ENCODE results near the gene LENEP.

LENEP gene, protein sequence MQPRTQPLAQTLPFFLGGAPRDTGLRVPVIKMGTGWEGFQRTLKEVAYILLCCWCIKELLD
- total RNA-seq, result 0 reads per million in 3 donors

- H3K4me1 ChIP-seq (ENCODE audit: control insufficient read depth, insufficient read depth, low read length, poor library complexity, severe bottlenecking), result peaks cover 4% of the 10 kb centered on the region
- no peak within 1 kb of the TSS for H3K4me3 ChIP-seq (ENCODE audit: insufficient read depth, low read depth, low read length, poor library complexity, severe bottlenecking)
- H3K9me3 ChIP-seq (ENCODE audit: control insufficient read depth, low read length), result no peaks in the 10 kb centered on the region
- H3K27me3 ChIP-seq (replicated peaks; ENCODE audit: control insufficient read depth, insufficient read depth, low read length, poor library complexity, severe bottlenecking), result no peaks in the 10 kb centered on the region
- DNase-seq, result no peak
- no peak within 1 kb of the TSS for H3K27ac ChIP-seq (ENCODE audit: insufficient read depth, low read length, poor library complexity, severe bottlenecking)
- peaks cover 24% of the 10 kb centered on the region for H3K36me3 ChIP-seq (ENCODE audit: control insufficient read depth, insufficient read depth, low read length)
Measured at GRCh38 chr1:154993572-154994268, at the start of gene LENEP. Gene LENEP (plus strand): TSS chr1:154993586. CDS start chr1:154993608, 22 bp downstream.

- H3K27ac ChIP-seq (ENCODE audit: insufficient read depth, low read length, poor library complexity, severe bottlenecking), result peak overlapping the region; percentile 80
Measured at GRCh38 chr1:154943649-154944400, 49.6 kb upstream of the LENEP start.

GRCh38 chr1:154944401-154945159, 48.8 kb upstream of the LENEP start:
- Histone ChIP-seq H3K27ac (ENCODE audit: insufficient read depth, low read length, poor library complexity, severe bottlenecking) (peak overlapping the region; percentile 80), H3K9me3 (ENCODE audit: control insufficient read depth, low read length) (no peaks in the 10 kb centered on the region), H3K27me3 (replicated peaks; ENCODE audit: control insufficient read depth, insufficient read depth, low read length, poor library complexity, severe bottlenecking) (no peaks in the 10 kb centered on the region), H3K4me3 (ENCODE audit: insufficient read depth, low read depth, low read length, poor library complexity, severe bottlenecking) (no peak overlapping the region), H3K4me1 (ENCODE audit: control insufficient read depth, insufficient read depth, low read length, poor library complexity, severe bottlenecking) (peaks cover 50% of the 10 kb centered on the region), H3K36me3 (ENCODE audit: control insufficient read depth, insufficient read depth, low read length) (peaks cover 47% of the 10 kb centered on the region)
- no peak for DNase-seq

More at GRCh38 chr1:154943649-154944400, 49.6 kb upstream of the LENEP start:
- no peak for DNase-seq
- Histone ChIP-seq H3K9me3 (ENCODE audit: control insufficient read depth, low read length) (no peaks in the 10 kb centered on the region), H3K27me3 (replicated peaks; ENCODE audit: control insufficient read depth, insufficient read depth, low read length, poor library complexity, severe bottlenecking) (no peaks in the 10 kb centered on the region), H3K4me1 (ENCODE audit: control insufficient read depth, insufficient read depth, low read length, poor library complexity, severe bottlenecking) (peaks cover 50% of the 10 kb centered on the region), H3K36me3 (ENCODE audit: control insufficient read depth, insufficient read depth, low read length) (peaks cover 46% of the 10 kb centered on the region), H3K4me3 (ENCODE audit: insufficient read depth, low read depth, low read length, poor library complexity, severe bottlenecking) (no peak overlapping the region)

GRCh38 chr1:154945160-154945961, 48.0 kb upstream of the LENEP start:
- H3K4me1 ChIP-seq (ENCODE audit: control insufficient read depth, insufficient read depth, low read length, poor library complexity, severe bottlenecking), result peaks cover 47% of the 10 kb centered on the region
- H3K4me3 ChIP-seq (ENCODE audit: insufficient read depth, low read depth, low read length, poor library complexity, severe bottlenecking), result no peak overlapping the region
- peaks cover 47% of the 10 kb centered on the region for H3K36me3 ChIP-seq (ENCODE audit: control insufficient read depth, insufficient read depth, low read length)
- H3K27ac ChIP-seq (ENCODE audit: insufficient read depth, low read length, poor library complexity, severe bottlenecking), result peak overlapping the region; percentile 80
- no peaks in the 10 kb centered on the region for H3K9me3 ChIP-seq (ENCODE audit: control insufficient read depth, low read length)
- DNase-seq, result no peak
- no peaks in the 10 kb centered on the region for H3K27me3 ChIP-seq (replicated peaks; ENCODE audit: control insufficient read depth, insufficient read depth, low read length, poor library complexity, severe bottlenecking)

DNA sequence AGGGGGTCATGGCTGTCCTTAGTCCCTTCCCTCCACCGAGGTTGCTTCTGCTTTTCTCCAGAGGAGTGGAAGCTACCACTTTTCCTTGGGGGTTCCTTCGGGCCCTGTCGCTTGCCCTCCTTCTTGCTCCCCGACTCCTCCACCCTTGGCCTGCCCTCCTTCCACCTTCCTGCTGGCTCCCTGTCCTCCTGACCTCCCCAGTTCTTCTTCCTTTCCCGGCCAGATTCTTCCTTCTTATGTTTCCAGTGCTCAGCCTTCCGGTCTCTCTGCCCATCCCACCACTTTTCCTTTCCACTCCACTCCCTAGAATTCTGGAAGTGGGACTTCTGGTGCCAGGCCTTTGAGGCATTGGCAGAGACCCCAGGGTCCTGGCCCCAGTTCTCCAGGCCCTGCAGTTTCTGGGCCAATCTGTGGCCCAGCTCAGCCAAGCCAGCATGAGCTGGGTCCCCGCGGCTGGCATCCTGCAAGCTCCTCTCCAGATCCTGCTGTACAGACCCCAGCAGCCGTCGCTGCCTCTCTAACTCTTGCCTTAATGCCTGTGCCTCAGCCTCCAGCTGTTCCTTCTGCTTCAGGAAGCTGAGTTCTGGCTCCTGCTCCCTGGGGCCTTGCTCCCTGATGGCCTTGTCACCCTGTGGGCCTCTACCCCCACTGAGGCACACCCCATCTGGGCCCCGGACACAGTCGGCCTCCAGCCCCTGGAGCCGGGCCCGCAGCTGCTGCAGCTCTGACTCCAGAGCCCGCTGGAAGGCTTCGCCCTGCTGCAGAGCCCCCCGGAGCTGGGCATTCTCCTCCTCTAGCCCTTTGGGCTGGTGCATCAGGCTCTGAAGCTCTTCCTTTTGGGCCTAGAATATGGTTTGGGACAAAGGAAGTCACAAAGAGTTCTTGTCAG, 47.2 kb upstream of the LENEP start:
- no peak for DNase-seq
- Histone ChIP-seq H3K9me3 (ENCODE audit: control insufficient read depth, low read length) (no peaks in the 10 kb centered on the region), H3K27me3 (replicated peaks; ENCODE audit: control insufficient read depth, insufficient read depth, low read length, poor library complexity, severe bottlenecking) (no peaks in the 10 kb centered on the region), H3K27ac (ENCODE audit: insufficient read depth, low read length, poor library complexity, severe bottlenecking) (no peak overlapping the region), H3K4me1 (ENCODE audit: control insufficient read depth, insufficient read depth, low read length, poor library complexity, severe bottlenecking) (peaks cover 47% of the 10 kb centered on the region), H3K4me3 (ENCODE audit: insufficient read depth, low read depth, low read length, poor library complexity, severe bottlenecking) (no peak overlapping the region), H3K36me3 (ENCODE audit: control insufficient read depth, insufficient read depth, low read length) (peaks cover 54% of the 10 kb centered on the region)

GRCh38 chr1:154948079-154948478, 45.3 kb upstream of the LENEP start:
- no peaks in the 10 kb centered on the region for H3K9me3 ChIP-seq (ENCODE audit: control insufficient read depth, low read length)
- DNase-seq, result no peak
- H3K27ac ChIP-seq (ENCODE audit: insufficient read depth, low read length, poor library complexity, severe bottlenecking), result peak overlapping the region; percentile 53
- no peak overlapping the region for H3K4me3 ChIP-seq (ENCODE audit: insufficient read depth, low read depth, low read length, poor library complexity, severe bottlenecking)
- no peaks in the 10 kb centered on the region for H3K27me3 ChIP-seq (replicated peaks; ENCODE audit: control insufficient read depth, insufficient read depth, low read length, poor library complexity, severe bottlenecking)
- H3K36me3 ChIP-seq (ENCODE audit: control insufficient read depth, insufficient read depth, low read length), result peaks cover 58% of the 10 kb centered on the region
- peaks cover 47% of the 10 kb centered on the region for H3K4me1 ChIP-seq (ENCODE audit: control insufficient read depth, insufficient read depth, low read length, poor library complexity, severe bottlenecking)

DNA sequence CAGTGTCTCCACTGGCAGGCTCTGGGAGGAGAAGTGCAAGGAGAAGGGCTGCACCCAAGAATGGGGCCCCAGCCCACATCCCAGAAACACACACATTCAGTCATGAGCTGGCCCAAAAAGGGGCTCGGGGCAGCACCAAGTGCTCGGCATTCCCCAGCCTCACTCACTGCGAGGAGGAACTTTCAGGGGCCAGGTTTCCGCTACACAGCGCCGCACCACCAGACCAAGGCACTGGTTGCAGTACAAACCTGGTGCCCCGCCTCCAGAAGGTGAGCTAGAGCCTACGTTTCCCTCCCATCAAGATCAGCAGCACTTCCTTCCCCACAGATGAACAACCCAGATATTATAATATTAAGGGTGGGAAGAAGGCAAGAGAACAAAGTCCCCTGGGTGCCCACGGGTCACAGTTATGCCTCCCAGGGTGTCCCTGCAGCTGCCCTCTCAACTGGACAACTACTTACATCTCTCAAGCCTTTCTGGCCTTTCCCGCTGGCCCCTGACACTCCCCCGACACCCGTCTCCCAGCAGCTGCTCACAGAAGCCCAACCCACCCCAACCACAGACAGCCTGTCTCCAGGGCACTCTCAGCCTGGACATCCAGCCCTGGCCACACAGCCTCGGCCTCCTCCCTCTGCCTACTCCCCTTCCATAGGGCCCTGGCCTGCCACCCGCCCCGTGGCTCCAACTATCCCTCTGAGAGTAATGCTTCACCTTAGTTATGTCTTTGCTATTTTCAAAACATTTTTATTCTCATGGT, 41.3 kb upstream of the LENEP start:
- peak overlapping the region; percentile 43 for H3K4me3 ChIP-seq (ENCODE audit: insufficient read depth, low read depth, low read length, poor library complexity, severe bottlenecking)
- peaks cover 61% of the 10 kb centered on the region for H3K4me1 ChIP-seq (ENCODE audit: control insufficient read depth, insufficient read depth, low read length, poor library complexity, severe bottlenecking)
- DNase-seq, result peak; percentile 64 to 70 (median 65)
- H3K36me3 ChIP-seq (ENCODE audit: control insufficient read depth, insufficient read depth, low read length), result peaks cover 29% of the 10 kb centered on the region
- H3K9me3 ChIP-seq (ENCODE audit: control insufficient read depth, low read length), result no peaks in the 10 kb centered on the region
- H3K27me3 ChIP-seq (replicated peaks; ENCODE audit: control insufficient read depth, insufficient read depth, low read length, poor library complexity, severe bottlenecking), result no peaks in the 10 kb centered on the region
- H3K27ac ChIP-seq (ENCODE audit: insufficient read depth, low read length, poor library complexity, severe bottlenecking), result peak overlapping the region; percentile 99

GRCh38 chr1:154952664-154953063, 40.7 kb upstream of the LENEP start:
- Histone ChIP-seq H3K9me3 (ENCODE audit: control insufficient read depth, low read length) (no peaks in the 10 kb centered on the region), H3K27ac (ENCODE audit: insufficient read depth, low read length, poor library complexity, severe bottlenecking) (peak overlapping the region; percentile 99), H3K36me3 (ENCODE audit: control insufficient read depth, insufficient read depth, low read length) (peaks cover 24% of the 10 kb centered on the region), H3K27me3 (replicated peaks; ENCODE audit: control insufficient read depth, insufficient read depth, low read length, poor library complexity, severe bottlenecking) (no peaks in the 10 kb centered on the region), H3K4me1 (ENCODE audit: control insufficient read depth, insufficient read depth, low read length, poor library complexity, severe bottlenecking) (peaks cover 61% of the 10 kb centered on the region), H3K4me3 (ENCODE audit: insufficient read depth, low read depth, low read length, poor library complexity, severe bottlenecking) (peak overlapping the region; percentile 43)
- no peak for DNase-seq
